ENCODE data around the gene IMPDH2.

DNA sequence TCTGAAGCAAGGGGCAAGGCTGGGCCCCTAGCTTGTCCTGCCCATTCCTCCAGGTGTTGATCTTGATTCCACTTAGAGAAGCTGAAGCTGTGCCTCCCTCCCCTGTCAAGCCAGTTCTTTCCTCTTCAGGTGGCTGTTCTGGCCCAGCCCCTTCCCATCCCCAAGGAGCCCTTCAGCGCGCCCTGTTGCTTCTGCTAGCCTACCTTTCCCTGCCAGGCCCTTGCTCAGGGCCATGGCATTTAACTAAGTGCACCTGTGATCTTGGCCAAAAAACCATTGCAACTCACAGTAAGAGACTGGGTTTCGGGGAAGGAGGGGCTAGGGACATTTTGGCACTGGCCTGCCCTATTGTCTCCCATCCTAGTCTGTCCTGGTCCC lies 23.9 kb downstream of the IMPDH2 start:
- TF ChIP-seq OSR1 (CRISPR knock-in tag; IDR thresholded peaks at IDR 0.05) (no peak), TOX (CRISPR knock-in tag; IDR thresholded peaks at IDR 0.05; ENCODE audit: borderline replicate concordance) (no peak), ZNF8 (CRISPR knock-in tag; IDR thresholded peaks at IDR 0.05) (no peak), ARNTL (CRISPR knock-in tag; IDR thresholded peaks at IDR 0.05; ENCODE audit: borderline replicate concordance, low read depth) (no peak), ISL1 (CRISPR knock-in tag; IDR thresholded peaks at IDR 0.05) (no peak), PPARA (CRISPR knock-in tag; IDR thresholded peaks at IDR 0.05; ENCODE audit: borderline replicate concordance) (no peak), ZNF70 (CRISPR knock-in tag; IDR thresholded peaks at IDR 0.05) (no peak), ZNF565 (CRISPR knock-in tag; conservative IDR thresholded peaks at IDR 0.05; ENCODE audit: low read depth) (no peak), ZC3H10 (CRISPR knock-in tag; IDR thresholded peaks at IDR 0.05) (no peak)
- TF ChIP-seq, protein P1, sequence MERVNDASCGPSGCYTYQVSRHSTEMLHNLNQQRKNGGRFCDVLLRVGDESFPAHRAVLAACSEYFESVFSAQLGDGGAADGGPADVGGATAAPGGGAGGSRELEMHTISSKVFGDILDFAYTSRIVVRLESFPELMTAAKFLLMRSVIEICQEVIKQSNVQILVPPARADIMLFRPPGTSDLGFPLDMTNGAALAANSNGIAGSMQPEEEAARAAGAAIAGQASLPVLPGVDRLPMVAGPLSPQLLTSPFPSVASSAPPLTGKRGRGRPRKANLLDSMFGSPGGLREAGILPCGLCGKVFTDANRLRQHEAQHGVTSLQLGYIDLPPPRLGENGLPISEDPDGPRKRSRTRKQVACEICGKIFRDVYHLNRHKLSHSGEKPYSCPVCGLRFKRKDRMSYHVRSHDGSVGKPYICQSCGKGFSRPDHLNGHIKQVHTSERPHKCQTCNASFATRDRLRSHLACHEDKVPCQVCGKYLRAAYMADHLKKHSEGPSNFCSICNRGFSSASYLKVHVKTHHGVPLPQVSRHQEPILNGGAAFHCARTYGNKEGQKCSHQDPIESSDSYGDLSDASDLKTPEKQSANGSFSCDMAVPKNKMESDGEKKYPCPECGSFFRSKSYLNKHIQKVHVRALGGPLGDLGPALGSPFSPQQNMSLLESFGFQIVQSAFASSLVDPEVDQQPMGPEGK (CRISPR knock-in tag; IDR thresholded peaks at IDR 0.05; ENCODE audit: borderline replicate concordance): no peak
- TF ChIP-seq, protein P2, sequence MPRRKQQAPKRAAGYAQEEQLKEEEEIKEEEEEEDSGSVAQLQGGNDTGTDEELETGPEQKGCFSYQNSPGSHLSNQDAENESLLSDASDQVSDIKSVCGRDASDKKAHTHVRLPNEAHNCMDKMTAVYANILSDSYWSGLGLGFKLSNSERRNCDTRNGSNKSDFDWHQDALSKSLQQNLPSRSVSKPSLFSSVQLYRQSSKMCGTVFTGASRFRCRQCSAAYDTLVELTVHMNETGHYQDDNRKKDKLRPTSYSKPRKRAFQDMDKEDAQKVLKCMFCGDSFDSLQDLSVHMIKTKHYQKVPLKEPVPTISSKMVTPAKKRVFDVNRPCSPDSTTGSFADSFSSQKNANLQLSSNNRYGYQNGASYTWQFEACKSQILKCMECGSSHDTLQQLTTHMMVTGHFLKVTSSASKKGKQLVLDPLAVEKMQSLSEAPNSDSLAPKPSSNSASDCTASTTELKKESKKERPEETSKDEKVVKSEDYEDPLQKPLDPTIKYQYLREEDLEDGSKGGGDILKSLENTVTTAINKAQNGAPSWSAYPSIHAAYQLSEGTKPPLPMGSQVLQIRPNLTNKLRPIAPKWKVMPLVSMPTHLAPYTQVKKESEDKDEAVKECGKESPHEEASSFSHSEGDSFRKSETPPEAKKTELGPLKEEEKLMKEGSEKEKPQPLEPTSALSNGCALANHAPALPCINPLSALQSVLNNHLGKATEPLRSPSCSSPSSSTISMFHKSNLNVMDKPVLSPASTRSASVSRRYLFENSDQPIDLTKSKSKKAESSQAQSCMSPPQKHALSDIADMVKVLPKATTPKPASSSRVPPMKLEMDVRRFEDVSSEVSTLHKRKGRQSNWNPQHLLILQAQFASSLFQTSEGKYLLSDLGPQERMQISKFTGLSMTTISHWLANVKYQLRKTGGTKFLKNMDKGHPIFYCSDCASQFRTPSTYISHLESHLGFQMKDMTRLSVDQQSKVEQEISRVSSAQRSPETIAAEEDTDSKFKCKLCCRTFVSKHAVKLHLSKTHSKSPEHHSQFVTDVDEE (CRISPR knock-in tag; IDR thresholded peaks at IDR 0.05): no peak
